Measurements from ENCODE around the gene FCGBP.
"Not testable (repeated sequence)": the region's sequence is repeated elsewhere in the genome, so short reads cannot be mapped to it uniquely, and the experiment has no call there.

FCGBP gene

DNA sequence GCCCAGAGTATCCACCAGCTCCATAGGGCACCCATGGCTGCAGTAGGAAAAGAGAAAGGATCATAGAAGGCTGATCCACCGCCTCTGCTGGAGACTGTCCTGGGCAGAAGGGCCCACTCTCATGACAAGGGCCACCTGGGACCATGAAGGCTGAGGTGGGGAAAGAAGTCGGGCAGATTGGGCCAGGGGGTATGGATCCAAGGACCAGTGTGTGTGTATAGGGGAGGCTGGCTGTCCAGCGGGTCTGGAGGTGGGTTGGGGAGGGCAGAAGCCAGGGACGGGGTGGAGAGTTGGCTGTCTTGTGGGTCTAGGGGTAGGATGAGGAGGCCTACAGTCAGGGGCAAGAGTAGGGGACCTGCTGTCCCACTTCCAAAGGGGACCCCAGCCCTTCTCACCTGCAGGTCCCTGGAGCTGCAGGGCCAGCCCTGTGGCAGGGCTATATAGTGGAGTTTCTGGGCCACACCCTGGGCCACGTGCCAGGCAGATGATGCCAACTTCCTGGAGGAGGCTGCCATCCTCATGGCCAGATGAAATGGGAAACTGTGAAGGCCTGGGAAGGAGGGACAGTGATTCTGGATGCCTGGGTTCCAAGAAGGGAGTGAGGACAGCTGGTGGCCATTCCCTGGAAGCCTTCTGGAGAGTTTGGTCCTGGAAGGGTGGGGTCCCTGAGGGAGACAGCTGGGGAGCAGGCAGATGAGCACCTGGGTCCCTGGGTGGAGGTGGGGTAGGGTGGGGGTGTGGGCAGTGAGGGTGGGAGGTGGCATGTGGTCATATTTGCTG lies at the start of gene FCGBP:
Gene FCGBP, minus strand, starts transcription at position 51 of the 780 bp plus-strand sequence.
- no peak for DNase-seq

- DNase-seq, result no peak
Measured at GRCh38 chr19:39983695-39984300, 49.4 kb upstream of the FCGBP start.

GRCh38 chr19:39982883-39983282 lies 48.4 kb upstream of the FCGBP start:
- no peak for DNase-seq

DNA sequence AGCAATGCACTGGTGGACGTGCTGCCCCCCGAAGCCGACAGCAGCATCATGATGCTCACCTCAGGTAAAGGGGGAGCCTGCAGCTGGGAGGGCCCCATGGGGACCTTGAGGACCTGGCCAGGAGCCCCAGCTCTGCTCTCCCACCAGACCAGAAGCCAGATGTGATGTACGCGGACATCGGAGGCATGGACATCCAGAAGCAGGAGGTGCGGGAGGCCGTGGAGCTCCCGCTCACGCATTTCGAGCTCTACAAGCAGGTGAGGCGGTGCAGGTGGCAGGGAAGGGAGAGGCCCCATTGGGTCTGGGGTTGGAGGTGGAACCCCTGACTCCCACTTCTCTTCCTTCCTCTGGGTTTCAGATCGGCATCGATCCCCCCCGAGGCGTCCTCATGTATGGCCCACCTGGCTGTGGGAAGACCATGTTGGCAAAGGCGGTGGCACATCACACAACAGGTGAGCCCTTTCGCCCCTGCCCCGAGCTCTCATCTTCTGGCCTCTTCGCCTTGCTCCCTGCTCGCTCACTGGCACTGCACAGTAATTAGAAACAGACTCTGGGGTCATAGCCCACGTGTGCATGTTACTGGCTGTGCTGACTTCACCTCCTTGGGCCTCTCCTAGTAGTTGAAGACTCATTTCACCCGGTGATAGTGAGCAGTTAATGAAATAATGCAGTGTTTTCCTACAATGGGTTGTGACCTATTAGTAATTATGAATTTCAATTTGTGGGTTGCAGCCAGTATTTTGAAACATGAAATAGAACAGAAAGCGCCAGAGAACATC lies 40.1 kb upstream of the FCGBP start:
- no peak for DNase-seq

GRCh38 chr19:39971380-39972035 lies 37.1 kb upstream of the FCGBP start:
- DNase-seq, result peak; percentile 53

GRCh38 chr19:39970675-39971379 lies 36.4 kb upstream of the FCGBP start, which contains the start of gene PSMC4:
TSS of gene PSMC4 (plus strand) at chr19:39971165. CDS start at chr19:39971203, 38 bp downstream.
- DNase-seq, result peak; percentile 100

GRCh38 chr19:39970425-39970674 lies 35.9 kb upstream of the FCGBP start:
- DNase-seq, result no peak

GRCh38 chr19:39969681-39970424 lies 35.4 kb upstream of the FCGBP start:
- DNase-seq, result no peak

- DNase-seq, result no peak
Measured at GRCh38 chr19:39969266-39969665, 34.8 kb upstream of the FCGBP start.

DNA sequence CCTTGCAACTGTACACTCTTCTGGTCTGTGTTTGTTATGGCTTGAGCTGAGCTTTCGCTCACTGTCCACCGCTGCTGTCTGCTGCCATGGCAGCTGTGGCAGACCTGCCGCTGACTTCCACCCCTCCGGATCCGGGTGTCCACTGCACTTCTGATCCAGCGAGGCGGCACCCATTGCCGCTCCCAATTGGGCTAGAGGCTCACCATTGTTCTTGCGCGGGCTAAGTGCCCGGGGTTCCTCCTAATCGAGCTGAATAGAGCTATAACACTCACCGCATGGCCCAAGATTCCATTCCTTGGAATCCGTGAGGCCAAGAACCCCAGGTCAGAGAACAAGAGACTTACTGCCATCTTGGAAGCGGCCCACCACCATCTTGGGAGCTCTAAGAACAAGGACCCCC lies 34.4 kb upstream of the FCGBP start:
- DNase-seq, result no peak

DNA sequence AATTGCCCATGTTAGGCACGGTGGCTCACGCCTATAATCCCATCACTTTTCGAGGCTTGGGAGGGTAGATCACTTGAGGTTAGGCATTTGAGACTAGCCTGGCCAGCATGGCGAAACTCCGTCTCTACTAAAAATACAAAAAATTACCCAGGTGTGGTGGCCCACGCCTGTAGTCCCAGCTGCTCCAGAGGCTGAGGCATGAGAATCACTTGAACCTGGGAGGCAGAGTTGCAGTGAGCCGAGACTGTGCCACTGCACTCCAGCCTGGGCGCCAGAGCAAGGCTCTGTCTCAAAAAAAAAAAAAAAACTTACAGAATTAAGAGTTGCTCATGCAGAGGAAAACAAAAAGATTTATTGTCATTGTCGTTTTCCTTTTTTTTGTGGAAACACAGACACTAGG lies 33.1 kb upstream of the FCGBP start:
- no peak for DNase-seq

GRCh38 chr19:39966617-39967016 lies 32.2 kb upstream of the FCGBP start:
- no peak for DNase-seq

DNA sequence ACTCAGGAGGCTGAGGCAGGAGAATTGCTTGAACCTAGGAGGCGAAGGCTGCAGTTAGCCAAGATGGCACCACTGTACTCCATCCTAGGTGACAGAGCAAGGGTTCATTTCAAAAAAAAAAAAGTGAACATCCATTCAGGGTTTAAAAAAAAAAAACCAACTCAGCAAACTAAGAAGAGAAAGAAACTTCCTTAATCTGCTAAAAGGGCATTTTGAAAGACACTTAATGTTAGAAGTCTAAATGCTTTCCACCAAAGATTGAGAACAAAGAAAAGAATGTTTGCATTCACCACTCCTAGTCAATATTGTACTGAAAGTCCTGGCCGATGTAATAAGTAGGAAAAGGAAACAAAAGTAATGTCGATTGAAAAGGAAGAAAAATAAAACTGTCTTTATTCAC lies 29.5 kb upstream of the FCGBP start:
- no peak for DNase-seq

- DNase-seq, result not testable (repeated sequence)
Measured at GRCh38 chr19:39959407-39959806, 25.0 kb upstream of the FCGBP start.

- not testable (repeated sequence) for DNase-seq
Measured at GRCh38 chr19:39958942-39959341, 24.5 kb upstream of the FCGBP start.

GRCh38 chr19:39957886-39958285 lies 23.5 kb upstream of the FCGBP start:
- not testable (repeated sequence) for DNase-seq

DNA sequence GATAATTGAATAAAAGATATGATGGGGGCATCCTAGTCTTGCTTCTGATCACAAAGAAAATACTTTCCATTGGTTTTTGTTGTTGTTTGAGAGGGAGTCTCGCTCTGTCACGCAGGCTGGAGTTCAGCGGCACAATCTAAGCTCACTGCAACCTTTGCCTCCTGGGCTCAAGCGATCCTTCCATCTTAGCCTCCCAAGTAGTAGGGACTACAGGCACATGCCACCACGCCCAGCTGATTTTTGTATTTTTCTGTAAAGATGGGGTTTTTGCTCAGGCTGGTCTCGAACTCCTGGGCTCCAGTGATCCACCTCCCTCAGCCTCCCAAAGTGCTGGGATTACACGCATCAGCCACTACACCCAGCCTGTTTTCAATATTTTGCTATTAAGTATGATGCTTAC lies 19.5 kb upstream of the FCGBP start:
- DNase-seq, result no peak

GRCh38 chr19:39951686-39952085 lies 17.3 kb upstream of the FCGBP start:
- DNase-seq, result no peak

DNA sequence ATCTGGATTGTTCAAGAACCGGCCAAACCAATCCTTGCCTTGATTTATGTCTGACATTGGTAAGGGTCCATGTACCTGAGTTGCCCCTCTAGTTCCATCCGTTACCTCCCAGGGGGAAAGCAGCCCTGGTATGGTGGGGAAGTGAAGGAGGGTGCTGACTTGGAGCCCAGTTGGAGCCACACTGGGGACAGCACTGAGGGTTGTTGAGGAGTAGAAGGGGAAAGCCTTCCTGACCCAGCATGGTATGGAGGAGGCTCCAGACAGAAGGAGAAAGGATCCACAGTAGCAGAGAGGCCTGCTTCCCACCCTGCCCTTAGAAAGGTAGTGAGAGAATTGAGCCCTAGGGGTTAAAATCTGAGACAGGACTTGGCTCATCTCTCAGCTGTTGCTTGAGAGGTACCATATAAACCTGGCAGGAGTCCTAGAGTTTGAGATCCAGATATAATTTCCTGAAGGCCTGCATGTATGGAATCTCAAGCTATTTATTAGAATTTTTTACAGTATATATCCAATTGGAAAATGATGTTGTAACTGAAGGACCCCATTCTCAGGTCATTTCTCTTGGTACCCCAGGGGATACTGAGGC lies 16.7 kb upstream of the FCGBP start:
- DNase-seq, result no peak

DNA sequence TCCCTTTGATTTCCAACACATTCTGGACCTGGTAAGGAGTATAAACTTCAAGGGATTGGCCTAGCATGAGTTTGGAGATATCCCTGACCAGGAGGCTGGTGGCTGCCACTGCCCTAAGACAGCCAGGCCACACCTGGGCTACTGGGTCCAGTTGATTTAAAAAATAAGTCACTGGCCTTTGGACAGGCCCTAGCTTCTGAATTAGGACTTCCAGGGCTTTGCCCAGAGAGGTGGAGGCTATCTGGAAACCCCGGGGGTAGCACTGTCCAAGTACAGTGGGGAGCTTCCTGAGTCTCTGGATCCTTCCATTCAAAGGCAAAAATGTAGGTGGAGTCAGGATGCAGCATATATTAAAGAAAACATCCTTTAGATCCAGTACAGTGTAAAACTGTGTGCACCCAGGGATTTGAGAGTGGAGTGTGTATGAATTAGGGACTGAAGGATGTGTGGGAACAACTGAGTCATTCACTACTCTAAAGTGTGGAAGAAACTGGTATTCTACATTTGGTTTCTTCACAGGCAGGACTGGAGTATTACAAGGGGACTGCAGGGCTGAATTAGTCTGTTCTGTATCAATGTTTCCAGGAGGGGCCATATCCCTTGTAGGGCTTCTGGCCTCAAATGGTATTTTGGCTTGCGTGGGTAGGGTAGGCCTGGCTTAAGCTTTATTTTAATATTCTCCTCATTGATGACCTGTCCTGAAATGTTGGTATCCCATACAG lies 14.8 kb upstream of the FCGBP start:
- no peak for DNase-seq

- DNase-seq, result no peak
Measured at GRCh38 chr19:39946532-39946931, 12.1 kb upstream of the FCGBP start.
